ENCODE measurements around the gene CACNG3.

DNA sequence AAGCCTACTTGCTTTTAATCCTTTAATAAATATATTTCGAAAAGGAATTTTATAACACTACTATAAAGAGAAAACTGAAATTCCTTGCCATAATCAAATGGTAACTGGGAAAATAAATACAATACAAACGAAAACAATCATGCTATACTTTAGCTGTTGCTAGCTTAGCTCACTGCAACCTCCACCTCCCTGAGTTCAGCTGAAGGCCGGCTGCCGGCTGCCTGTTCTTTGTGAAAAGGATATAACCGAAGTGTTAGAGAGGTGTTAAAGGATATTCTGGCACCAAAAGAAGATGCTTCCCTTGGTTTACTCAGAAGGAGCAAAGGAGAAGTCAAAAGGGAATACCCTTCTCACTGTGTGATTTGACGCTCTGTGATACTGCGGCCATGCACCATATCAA lies 108.5 kb downstream of the CACNG3 start:
- TF ChIP-seq, protein P1, sequence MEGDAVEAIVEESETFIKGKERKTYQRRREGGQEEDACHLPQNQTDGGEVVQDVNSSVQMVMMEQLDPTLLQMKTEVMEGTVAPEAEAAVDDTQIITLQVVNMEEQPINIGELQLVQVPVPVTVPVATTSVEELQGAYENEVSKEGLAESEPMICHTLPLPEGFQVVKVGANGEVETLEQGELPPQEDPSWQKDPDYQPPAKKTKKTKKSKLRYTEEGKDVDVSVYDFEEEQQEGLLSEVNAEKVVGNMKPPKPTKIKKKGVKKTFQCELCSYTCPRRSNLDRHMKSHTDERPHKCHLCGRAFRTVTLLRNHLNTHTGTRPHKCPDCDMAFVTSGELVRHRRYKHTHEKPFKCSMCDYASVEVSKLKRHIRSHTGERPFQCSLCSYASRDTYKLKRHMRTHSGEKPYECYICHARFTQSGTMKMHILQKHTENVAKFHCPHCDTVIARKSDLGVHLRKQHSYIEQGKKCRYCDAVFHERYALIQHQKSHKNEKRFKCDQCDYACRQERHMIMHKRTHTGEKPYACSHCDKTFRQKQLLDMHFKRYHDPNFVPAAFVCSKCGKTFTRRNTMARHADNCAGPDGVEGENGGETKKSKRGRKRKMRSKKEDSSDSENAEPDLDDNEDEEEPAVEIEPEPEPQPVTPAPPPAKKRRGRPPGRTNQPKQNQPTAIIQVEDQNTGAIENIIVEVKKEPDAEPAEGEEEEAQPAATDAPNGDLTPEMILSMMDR (IDR thresholded peaks at IDR 0.05; ENCODE audit: low read depth, low read length) = no peak
- TF ChIP-seq EZH2phosphoT487 (IDR thresholded peaks at IDR 0.05; ENCODE audit: low read depth) = no peak

Data from OCI-LY3 (cell line).